Bronchial epithelial cell (primary cell): ENCODE data around the gene PDE8A. TPM values are rescaled to one million over a fixed set of nuclear protein-coding genes. Genes with fewer than 3 reads are reported as not detected.

Source experiments
- DNase-seq: peaks from one replicate; pipeline ENCODE4 v3.0.0-alpha.2; 2010; ENCODE audit warnings: low read depth
- FAIRE-seq: peaks from 2 replicates; lab custom pipeline; 2011; peaks lifted over from hg19 to GRCh38; lab: Jason Lieb, UNC
- H3K27me3 ChIP-seq: 2 replicates; pipeline ENCODE4 v1.5.1; 2011; ENCODE audit warnings: low read length; ENCODE audit not compliant: control insufficient read depth, insufficient read depth
- H3K36me3 ChIP-seq: 2 replicates; pipeline ENCODE4 v1.5.1; 2011; ENCODE audit warnings: low read length; ENCODE audit not compliant: control insufficient read depth, insufficient read depth
- H3K4me3 ChIP-seq: 2 replicates; pipeline ENCODE4 v1.5.1; 2011; ENCODE audit warnings: mild to moderate bottlenecking, low read depth, low read length, control low read depth
- total RNA-seq: library from RNA; depleted of rRNA; stranded (reverse); fragments of >200 nt; gene quantifications from 2 replicates; pipeline ENCODE4 v1.2.1, GENCODE V29; 2014
- TF ChIP-seq, protein P1 (sequence below): IDR thresholded peaks from 2 replicates; pipeline ENCODE4 v1.5.1; 2011; ENCODE audit warnings: mild to moderate bottlenecking, moderate library complexity, low read length, control low read depth, inconsistent platforms; ENCODE audit not compliant: insufficient read depth, severe bottlenecking

The PDE8A gene
- total RNA-seq, 1 donor from 2014 or later = 11.6 TPM

DNA sequence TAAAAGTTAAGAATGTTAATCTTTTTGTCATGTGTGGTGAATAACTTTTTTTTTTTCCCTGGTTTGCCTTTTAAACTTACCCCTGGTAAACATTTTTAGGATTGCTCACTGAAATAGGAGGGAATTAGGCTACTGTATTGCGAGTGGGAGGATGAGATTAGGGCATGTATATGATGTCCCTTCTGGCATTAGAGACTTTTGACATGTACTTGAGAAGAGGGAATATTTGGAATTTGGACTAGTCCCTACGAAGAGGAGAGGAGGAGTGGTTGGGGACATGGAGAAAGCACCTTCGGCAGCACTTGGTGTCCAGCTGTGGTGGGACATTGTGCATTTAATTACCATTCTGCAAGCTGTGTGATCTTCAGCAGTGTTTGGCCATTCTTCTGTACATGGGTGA, 25.0 kb downstream of the PDE8A start:
- no peak for FAIRE-seq
- H3K27me3 ChIP-seq = no peaks in the 10 kb centered on the region
- no peaks in the 10 kb centered on the region for H3K36me3 ChIP-seq
- DNase-seq = no peak
- no peak overlapping the region for H3K4me3 ChIP-seq
- TF ChIP-seq, protein P1, sequence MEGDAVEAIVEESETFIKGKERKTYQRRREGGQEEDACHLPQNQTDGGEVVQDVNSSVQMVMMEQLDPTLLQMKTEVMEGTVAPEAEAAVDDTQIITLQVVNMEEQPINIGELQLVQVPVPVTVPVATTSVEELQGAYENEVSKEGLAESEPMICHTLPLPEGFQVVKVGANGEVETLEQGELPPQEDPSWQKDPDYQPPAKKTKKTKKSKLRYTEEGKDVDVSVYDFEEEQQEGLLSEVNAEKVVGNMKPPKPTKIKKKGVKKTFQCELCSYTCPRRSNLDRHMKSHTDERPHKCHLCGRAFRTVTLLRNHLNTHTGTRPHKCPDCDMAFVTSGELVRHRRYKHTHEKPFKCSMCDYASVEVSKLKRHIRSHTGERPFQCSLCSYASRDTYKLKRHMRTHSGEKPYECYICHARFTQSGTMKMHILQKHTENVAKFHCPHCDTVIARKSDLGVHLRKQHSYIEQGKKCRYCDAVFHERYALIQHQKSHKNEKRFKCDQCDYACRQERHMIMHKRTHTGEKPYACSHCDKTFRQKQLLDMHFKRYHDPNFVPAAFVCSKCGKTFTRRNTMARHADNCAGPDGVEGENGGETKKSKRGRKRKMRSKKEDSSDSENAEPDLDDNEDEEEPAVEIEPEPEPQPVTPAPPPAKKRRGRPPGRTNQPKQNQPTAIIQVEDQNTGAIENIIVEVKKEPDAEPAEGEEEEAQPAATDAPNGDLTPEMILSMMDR = no peak

DNA sequence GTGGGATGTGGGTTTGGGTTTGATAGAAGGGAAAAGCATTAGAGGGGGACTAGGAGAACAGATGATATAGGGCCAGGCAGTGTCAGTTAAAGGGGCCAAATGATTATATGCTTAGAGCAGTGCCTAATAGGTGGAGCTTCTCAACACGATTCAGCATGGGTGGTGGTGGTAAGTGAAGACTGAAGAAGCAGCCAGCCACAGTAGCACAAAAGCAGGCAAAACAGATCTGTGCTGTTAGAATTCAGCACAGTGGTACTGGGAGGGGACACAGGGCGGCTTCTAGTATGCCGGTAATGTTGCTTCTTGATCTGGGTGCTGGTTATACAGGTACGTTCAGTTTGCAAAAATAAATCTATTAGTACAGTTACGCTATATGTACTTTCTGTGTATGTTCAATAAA, 25.5 kb downstream of the PDE8A start:
- no peaks in the 10 kb centered on the region for H3K36me3 ChIP-seq
- no peak overlapping the region for H3K4me3 ChIP-seq
- TF ChIP-seq, protein P1 = no peak
- FAIRE-seq (no peak), DNase-seq (no peak)
- no peaks in the 10 kb centered on the region for H3K27me3 ChIP-seq

DNA sequence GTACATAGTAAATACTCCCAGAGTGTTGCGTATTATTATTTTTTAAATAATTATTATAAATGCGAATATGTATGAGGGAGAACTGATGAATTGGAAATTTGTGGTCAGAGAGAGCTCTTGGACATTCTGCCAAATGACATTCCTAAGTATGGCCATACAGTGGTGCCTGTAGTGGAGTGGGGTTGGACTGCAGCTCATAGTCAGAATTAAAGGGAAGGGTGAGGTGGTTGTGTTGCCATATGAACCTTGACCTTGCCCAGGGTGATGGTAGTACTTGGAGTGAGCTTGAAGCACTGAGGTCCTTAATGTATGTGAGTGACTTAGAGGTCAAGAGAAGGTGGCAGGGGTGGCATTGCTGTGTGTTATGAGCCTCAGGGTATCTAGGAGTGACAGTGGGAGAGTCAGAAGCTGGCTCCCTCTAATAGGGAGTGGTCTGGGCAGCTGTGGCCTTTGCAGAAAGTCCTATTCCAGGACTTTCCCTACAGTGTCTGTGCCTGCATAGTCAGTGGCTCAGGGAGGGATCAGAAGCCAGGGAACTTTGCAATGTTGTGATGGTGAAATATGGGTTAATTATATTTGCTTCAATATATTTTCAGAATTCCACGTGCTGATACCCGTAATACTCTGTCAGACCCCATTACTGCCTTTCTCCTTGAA, 26.2 kb downstream of the PDE8A start:
- FAIRE-seq (no peak), DNase-seq (no peak)
- Histone ChIP-seq H3K27me3 (no peaks in the 10 kb centered on the region), H3K4me3 (no peak overlapping the region), H3K36me3 (no peaks in the 10 kb centered on the region)
- TF ChIP-seq, protein P1 = no peak

DNA sequence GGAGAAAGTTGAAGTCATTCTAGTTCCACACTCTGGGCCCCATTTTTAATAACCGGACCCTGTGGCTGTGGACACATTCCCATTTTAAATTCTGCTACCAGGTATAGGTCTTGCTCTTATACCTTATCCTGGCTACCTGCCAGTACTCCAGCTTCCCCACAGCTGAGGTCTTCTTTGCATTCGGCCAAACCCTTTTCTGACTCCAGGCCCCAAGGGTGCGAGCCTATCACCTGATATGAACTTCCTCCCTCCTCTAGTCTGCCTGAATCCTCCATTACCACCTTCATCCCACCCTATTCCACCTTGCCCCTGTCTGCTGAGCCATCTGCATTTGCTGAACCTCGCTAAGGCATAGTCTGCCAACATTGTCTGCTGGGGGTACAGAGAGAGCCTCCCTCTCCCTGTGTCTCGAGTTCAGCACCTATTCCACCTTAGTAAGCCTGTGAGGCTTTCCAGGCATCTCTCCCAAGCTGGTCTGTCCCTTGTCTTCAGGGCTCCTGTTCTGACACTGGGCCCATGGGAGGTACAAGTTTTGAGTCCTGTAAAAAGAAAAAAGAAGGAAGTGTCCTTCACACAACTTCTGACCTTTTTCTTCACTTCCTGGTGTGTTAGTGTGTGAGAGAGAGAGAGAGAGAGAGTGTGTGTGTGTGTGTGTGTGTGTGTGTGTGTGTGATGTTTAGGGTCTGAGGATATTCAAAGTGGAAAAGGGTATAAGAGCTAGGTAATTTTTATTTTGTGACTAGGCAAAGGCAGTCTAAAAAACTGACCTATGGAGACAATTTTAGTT, 27.0 kb downstream of the PDE8A start:
- Histone ChIP-seq H3K27me3 (no peaks in the 10 kb centered on the region), H3K36me3 (no peaks in the 10 kb centered on the region), H3K4me3 (no peak overlapping the region)
- DNase-seq (no peak), FAIRE-seq (no peak)
- TF ChIP-seq, protein P1 = no peak

DNA sequence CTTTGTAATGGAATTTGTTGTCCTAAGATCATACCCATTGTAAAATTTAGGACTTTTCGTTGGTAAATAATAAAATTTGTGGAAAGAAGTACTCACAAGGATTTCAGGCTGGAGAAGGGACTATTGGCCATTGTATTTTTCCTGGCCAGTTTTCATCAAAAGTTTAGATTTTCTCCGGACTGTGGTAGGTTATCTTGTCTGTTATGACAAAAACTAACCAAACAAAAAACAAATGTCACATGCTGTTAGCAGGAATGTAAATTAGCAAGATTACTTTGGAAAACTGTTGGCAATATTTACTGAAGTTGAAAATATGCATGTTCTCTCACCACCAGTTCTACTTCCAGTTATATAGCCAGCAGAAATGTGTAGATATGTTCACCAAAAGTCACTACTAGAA, 27.8 kb downstream of the PDE8A start:
- no peak for DNase-seq
- FAIRE-seq = no peak
- H3K4me3 ChIP-seq = no peak overlapping the region
- H3K36me3 ChIP-seq = no peaks in the 10 kb centered on the region
- no peaks in the 10 kb centered on the region for H3K27me3 ChIP-seq
- TF ChIP-seq, protein P1 = no peak
